Measurements from ENCODE around the gene SLC35B3.

DNA sequence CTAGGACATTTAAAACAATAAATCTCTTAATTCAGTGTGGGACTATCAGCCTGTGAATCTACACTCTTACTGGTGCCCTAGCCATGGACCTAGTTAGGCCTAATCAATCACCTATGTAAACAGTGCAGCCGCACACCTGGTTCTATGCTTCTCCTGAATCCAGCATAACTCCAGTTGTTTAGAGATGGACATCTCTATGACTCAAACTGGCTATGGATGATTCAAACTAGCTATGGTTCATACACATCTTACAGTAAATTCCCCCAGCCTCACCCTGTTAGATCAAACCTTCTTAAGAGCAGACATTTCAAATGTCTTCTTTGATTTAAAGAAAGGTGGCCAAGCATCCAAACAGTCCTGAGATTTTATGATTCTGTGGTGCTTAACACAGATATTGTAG is 34.7 kb downstream of the SLC35B3 start:
- TF ChIP-seq, protein P1, sequence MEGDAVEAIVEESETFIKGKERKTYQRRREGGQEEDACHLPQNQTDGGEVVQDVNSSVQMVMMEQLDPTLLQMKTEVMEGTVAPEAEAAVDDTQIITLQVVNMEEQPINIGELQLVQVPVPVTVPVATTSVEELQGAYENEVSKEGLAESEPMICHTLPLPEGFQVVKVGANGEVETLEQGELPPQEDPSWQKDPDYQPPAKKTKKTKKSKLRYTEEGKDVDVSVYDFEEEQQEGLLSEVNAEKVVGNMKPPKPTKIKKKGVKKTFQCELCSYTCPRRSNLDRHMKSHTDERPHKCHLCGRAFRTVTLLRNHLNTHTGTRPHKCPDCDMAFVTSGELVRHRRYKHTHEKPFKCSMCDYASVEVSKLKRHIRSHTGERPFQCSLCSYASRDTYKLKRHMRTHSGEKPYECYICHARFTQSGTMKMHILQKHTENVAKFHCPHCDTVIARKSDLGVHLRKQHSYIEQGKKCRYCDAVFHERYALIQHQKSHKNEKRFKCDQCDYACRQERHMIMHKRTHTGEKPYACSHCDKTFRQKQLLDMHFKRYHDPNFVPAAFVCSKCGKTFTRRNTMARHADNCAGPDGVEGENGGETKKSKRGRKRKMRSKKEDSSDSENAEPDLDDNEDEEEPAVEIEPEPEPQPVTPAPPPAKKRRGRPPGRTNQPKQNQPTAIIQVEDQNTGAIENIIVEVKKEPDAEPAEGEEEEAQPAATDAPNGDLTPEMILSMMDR (IDR thresholded peaks at IDR 0.05) = no peak
- no peak for TF ChIP-seq POLR2A (IDR thresholded peaks at IDR 0.05)

Data from body of pancreas (tissue), 4 donors.